ENCODE measurements around the gene PSD2. TPM values are rescaled to one million over a fixed set of nuclear protein-coding genes. Genes with fewer than 3 reads are reported as not detected.

The PSD2 gene
- total RNA-seq, 1 experiment from 2014 or later = 0.79 TPM

DNA sequence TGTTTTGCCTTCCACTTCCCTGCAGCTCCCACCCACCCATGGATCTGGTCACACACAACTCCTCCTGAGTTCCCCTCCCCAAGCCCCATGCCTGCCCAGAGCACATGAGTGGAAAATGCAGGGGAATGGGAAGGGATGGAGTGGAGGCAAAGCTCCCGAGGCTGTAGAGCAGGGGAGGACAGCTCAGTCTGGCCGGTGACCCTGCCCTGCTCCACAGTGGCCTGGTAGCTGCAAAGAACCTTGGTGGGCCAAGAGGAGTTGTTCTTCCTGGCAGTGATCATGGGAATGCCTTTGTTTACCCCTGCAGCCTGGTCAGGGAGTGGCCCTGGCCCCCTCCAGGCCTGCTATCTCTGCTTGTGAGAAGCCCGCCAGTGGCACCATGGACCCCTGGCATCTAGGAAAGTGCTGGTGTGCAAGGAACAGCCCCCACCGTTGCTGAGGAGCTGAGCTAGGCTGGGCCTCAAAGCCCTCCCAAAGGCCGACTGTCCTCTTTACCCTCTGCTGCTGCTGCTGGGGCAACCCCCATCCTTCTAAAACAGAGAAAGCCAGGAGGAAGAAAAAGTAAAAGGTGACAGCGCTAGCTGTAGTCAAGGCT, 60.4 kb downstream of the PSD2 start (continued):
- TF ChIP-seq ZBTB33 (IDR thresholded peaks at IDR 0.05; ENCODE audit: extremely low read depth, insufficient replicate concordance, low read length) (no peak), TCF7L2 (IDR thresholded peaks at IDR 0.05; ENCODE audit: borderline replicate concordance, extremely low read depth, insufficient read depth, insufficient read length) (no peak), ZNF274 (IDR thresholded peaks at IDR 0.05; ENCODE audit: low read depth, low read length) (no peak), POLR2AphosphoS5 (IDR thresholded peaks at IDR 0.05; ENCODE audit: low read depth, low read length) (no peak), ZFX (IDR thresholded peaks at IDR 0.05) (no peak), FOSL1 (IDR thresholded peaks at IDR 0.05; ENCODE audit: low read depth) (no peak), ELF1 (IDR thresholded peaks at IDR 0.05; ENCODE audit: borderline replicate concordance, low read depth) (no peak), SRF (IDR thresholded peaks at IDR 0.05; ENCODE audit: low read depth) (no peak)
- TF ChIP-seq, protein P1, sequence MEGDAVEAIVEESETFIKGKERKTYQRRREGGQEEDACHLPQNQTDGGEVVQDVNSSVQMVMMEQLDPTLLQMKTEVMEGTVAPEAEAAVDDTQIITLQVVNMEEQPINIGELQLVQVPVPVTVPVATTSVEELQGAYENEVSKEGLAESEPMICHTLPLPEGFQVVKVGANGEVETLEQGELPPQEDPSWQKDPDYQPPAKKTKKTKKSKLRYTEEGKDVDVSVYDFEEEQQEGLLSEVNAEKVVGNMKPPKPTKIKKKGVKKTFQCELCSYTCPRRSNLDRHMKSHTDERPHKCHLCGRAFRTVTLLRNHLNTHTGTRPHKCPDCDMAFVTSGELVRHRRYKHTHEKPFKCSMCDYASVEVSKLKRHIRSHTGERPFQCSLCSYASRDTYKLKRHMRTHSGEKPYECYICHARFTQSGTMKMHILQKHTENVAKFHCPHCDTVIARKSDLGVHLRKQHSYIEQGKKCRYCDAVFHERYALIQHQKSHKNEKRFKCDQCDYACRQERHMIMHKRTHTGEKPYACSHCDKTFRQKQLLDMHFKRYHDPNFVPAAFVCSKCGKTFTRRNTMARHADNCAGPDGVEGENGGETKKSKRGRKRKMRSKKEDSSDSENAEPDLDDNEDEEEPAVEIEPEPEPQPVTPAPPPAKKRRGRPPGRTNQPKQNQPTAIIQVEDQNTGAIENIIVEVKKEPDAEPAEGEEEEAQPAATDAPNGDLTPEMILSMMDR (IDR thresholded peaks at IDR 0.05 in 2 of 3, conservative IDR thresholded peaks at IDR 0.05 in 1 of 3; ENCODE audit: borderline replicate concordance in 1 of 3, insufficient read depth in 1 of 3, low read depth in 2 of 3, low read length in 2 of 3) = no peak

- ChIA-PET POLR2A (no interaction called here), CTCF (no interaction called here), RAD21 (ENCODE audit: low non-redundant PET in 1 of 2, low total read pairs in 2 of 2, uncharacterized antibody in 2 of 2, unreplicated experiment in 2 of 2) (no interaction called here)
- Histone ChIP-seq H2AFZ (ENCODE audit: low read depth, low read length, poor library complexity, severe bottlenecking) (no peak overlapping the region), H4K20me1 (ENCODE audit: insufficient read depth) (no peaks in the 10 kb centered on the region), H3K4me1 (ENCODE audit: control insufficient read depth in 1 of 2, insufficient read depth in 2 of 2, low read length in 2 of 2) (no peaks in the 10 kb centered on the region), H3K27ac (ENCODE audit: low read depth, low read length) (no peak overlapping the region), H3K9me2 (ENCODE audit: insufficient read depth) (no peaks in the 10 kb centered on the region), H3K27me3 (ENCODE audit: insufficient read depth, low read length) (no peaks in the 10 kb centered on the region), H3K79me2 (ENCODE audit: insufficient read depth, low read length) (no peaks in the 10 kb centered on the region), H3K4me2 (ENCODE audit: low read length) (no peak overlapping the region), H3K9ac (ENCODE audit: low read length) (no peak overlapping the region), H3K9me3 (ENCODE audit: control insufficient read depth in 1 of 2, insufficient read depth in 1 of 2, low read depth in 1 of 2, low read length in 2 of 2) (no peaks in the 10 kb centered on the region), H3K4me3 (replicated peaks in 1 of 2; ENCODE audit: low read depth in 1 of 2, low read length in 2 of 2) (no peak overlapping the region), H3K36me3 (ENCODE audit: control insufficient read depth in 1 of 2, insufficient read depth in 2 of 2, low read length in 2 of 2) (no peaks in the 10 kb centered on the region)
- DNase-seq (ENCODE audit: low read depth, low spot score) (no peak), ATAC-seq (no peak)
- no TSS peak for BruUV-seq (replicated peaks)
- intact Hi-C loops (cut with micrococcal nuclease) = no loop called here
- TF ChIP-seq SP1 (IDR thresholded peaks at IDR 0.05; ENCODE audit: low read depth) = no peak
- no peak for TF ChIP-seq RAD21 (IDR thresholded peaks at IDR 0.05; ENCODE audit: low read depth)
- no peak for TF ChIP-seq FOSL1 (IDR thresholded peaks at IDR 0.05; ENCODE audit: low read depth)
- TF ChIP-seq EZH2phosphoT487 (IDR thresholded peaks at IDR 0.05; ENCODE audit: borderline replicate concordance) = no peak
- no peak for TF ChIP-seq JUND (IDR thresholded peaks at IDR 0.05)
- no peak for TF ChIP-seq MAX (IDR thresholded peaks at IDR 0.05)
- TF ChIP-seq ZFX (IDR thresholded peaks at IDR 0.05) = no peak
- TF ChIP-seq POLR2A (IDR thresholded peaks at IDR 0.05; ENCODE audit: borderline replicate concordance, extremely low read depth, insufficient read depth, insufficient read length) = no peak
- TF ChIP-seq, protein P1 (IDR thresholded peaks at IDR 0.05 in 2 of 3, conservative IDR thresholded peaks at IDR 0.05 in 1 of 3; ENCODE audit: borderline replicate concordance in 1 of 3, insufficient read depth in 1 of 3, low read depth in 2 of 3, low read length in 2 of 3) = no peak
- TF ChIP-seq ATF3 (IDR thresholded peaks at IDR 0.05) = no peak
- TF ChIP-seq TCF7L2 (IDR thresholded peaks at IDR 0.05; ENCODE audit: borderline replicate concordance, extremely low read depth, insufficient read depth, insufficient read length) = no peak
These were observed 61.1 kb downstream of the PSD2 start for GRCh38 chr5:139856714-139857113.
